H1 (cell line): ENCODE data around the gene SLC13A3. TPM values are rescaled to one million over a fixed set of nuclear protein-coding genes. Genes with fewer than 3 reads are reported as not detected.

Experiments
- CTCF ChIA-PET: fragments of 300-600 bp; sonication (Branson Sonifier 250); formaldehyde crosslinking; loops from one replicate; lab custom pipeline; 2021; ENCODE audit not compliant: partially characterized antibody; lab: Charles Lee
- POLR2A ChIA-PET: fragments of 300-600 bp; sonication (Branson Sonifier 250); formaldehyde crosslinking; loops from one replicate; lab custom pipeline; 2021; ENCODE audit warnings: inconsistent platforms; ENCODE audit not compliant: partially characterized antibody; lab: Charles Lee
- DNase-seq, 2 experiments: peaks; one replicate each; pipeline versions ENCODE4 v3.0.0 to v3.0.0-alpha.2; 2010 to 2022; ENCODE audit warnings: low spot score in 2 of 2, low read depth in 1 of 2, mixed read lengths in 1 of 2
- FAIRE-seq: peaks from 2 replicates; lab custom pipeline; 2011; peaks lifted over from hg19 to GRCh38; lab: Jason Lieb, UNC
- H2AFZ ChIP-seq: 2 replicates; pipeline ENCODE4 v1.8.1; 2012; ENCODE audit warnings: low read length, inconsistent platforms
- H2AK5ac ChIP-seq: 2 replicates; pipeline ENCODE4 v1.6.1; 2013; ENCODE audit warnings: low read depth, low read length
- H2BK120ac ChIP-seq: replicated peaks from 2 replicates; pipeline ENCODE3; 2013; ENCODE audit warnings: low read depth, low read length, inconsistent platforms
- H2BK12ac ChIP-seq: 2 replicates; pipeline ENCODE4 v1.6.1; 2013; ENCODE audit warnings: low read depth, low read length
- H2BK15ac ChIP-seq: 2 replicates; pipeline ENCODE4 v1.6.1; 2013; ENCODE audit warnings: low read length
- H2BK20ac ChIP-seq: 2 replicates; pipeline ENCODE4 v1.6.1; 2013; ENCODE audit warnings: low read length
- H2BK5ac ChIP-seq: 2 replicates; pipeline ENCODE4 v1.6.1; 2013; ENCODE audit warnings: low read depth, low read length
- H3K14ac ChIP-seq: 2 replicates; pipeline ENCODE4 v1.6.1; 2013; ENCODE audit warnings: inconsistent platforms; ENCODE audit not compliant: insufficient read length
- H3K18ac ChIP-seq: 2 replicates; pipeline ENCODE4 v1.6.1; 2013; ENCODE audit warnings: low read length; ENCODE audit errors: extremely low read depth
- H3K23ac ChIP-seq: 2 replicates; pipeline ENCODE4 v1.6.1; 2013; ENCODE audit warnings: inconsistent platforms; ENCODE audit not compliant: insufficient read length
- H3K23me2 ChIP-seq: 2 replicates; pipeline ENCODE4 v1.6.1; 2013; ENCODE audit warnings: low read depth, low read length
- H3K27ac ChIP-seq: 2 replicates; pipeline ENCODE4 v1.6.1; 2011; ENCODE audit warnings: low read depth, low read length, inconsistent platforms
- H3K27me3 ChIP-seq, 4 experiments: replicated peaks in 1 of 4; 1 replicate in 1 of 4; 2 replicates in 3 of 4; pipeline versions ENCODE4 v1.6.1 to v1.8.1; 2011 to 2013; ENCODE audit warnings: low read length in 3 of 4, mild to moderate bottlenecking in 3 of 4, inconsistent platforms in 2 of 4, mixed read lengths in 2 of 4, moderate library complexity in 1 of 4; ENCODE audit not compliant: control insufficient read depth in 3 of 4, insufficient read depth in 3 of 4; ENCODE audit errors: extremely low read depth in 1 of 4
- H3K36me3 ChIP-seq, 4 experiments: 2 replicates each; pipeline versions ENCODE4 v1.6.1 to v1.8.1; 2011 to 2013; ENCODE audit warnings: mild to moderate bottlenecking in 4 of 4, low read length in 3 of 4, moderate library complexity in 2 of 4, control low read depth in 1 of 4, inconsistent platforms in 1 of 4; ENCODE audit not compliant: insufficient read depth in 4 of 4, control insufficient read depth in 2 of 4
- H3K4ac ChIP-seq: replicated peaks from 2 replicates; pipeline ENCODE3; 2013; ENCODE audit warnings: low read length, low read depth, mixed read lengths, inconsistent platforms; ENCODE audit not compliant: insufficient read length
- H3K4me1 ChIP-seq, 4 experiments: replicated peaks in 1 of 4; 1 replicate in 1 of 4; 2 replicates in 3 of 4; pipeline versions ENCODE4 v1.6.1 to v1.8.1; 2011 to 2013; ENCODE audit warnings: low read length in 3 of 4, inconsistent platforms in 2 of 4, mixed read lengths in 1 of 4; ENCODE audit not compliant: insufficient read depth in 4 of 4, control insufficient read depth in 3 of 4
- H3K4me2 ChIP-seq, 2 experiments: 2 replicates each; pipeline versions ENCODE4 v1.6.1 to v1.8.1; 2011 to 2013; ENCODE audit warnings: low read depth in 2 of 2, low read length in 2 of 2, control low read depth in 1 of 2, inconsistent platforms in 1 of 2, mild to moderate bottlenecking in 1 of 2; ENCODE audit not compliant: insufficient read depth in 1 of 2
- H3K4me3 ChIP-seq, 4 experiments: fragments of 200-600, 300-600 bp in 1 of 4; sonication (generic), shearing (Covaris generic), sonication (Bioruptor Twin) in 1 of 4; 2 replicates each; pipeline versions ENCODE4 v1.5.1 to v1.8.1; 2011 to 2016; ENCODE audit warnings: low read length in 4 of 4, low read depth in 3 of 4, control low read depth in 2 of 4, inconsistent platforms in 2 of 4, mild to moderate bottlenecking in 2 of 4, mixed read lengths in 1 of 4, moderate library complexity in 1 of 4; ENCODE audit not compliant: insufficient read depth in 2 of 4; ENCODE audit errors: extremely low read depth in 1 of 4
- H3K56ac ChIP-seq: replicated peaks from 2 replicates; pipeline ENCODE3; 2013; ENCODE audit warnings: low read depth, mild to moderate bottlenecking, mixed read lengths, low read length, inconsistent platforms; ENCODE audit not compliant: insufficient read length
- H3K79me1 ChIP-seq: 2 replicates; pipeline ENCODE4 v1.6.1; 2013; ENCODE audit warnings: low read depth, low read length, control low read depth
- H3K79me2 ChIP-seq, 2 experiments: 2 replicates each; pipeline versions ENCODE4 v1.6.1 to v1.8.1; 2012 to 2013; ENCODE audit warnings: low read length in 2 of 2, mild to moderate bottlenecking in 2 of 2, inconsistent platforms in 1 of 2; ENCODE audit not compliant: insufficient read depth in 2 of 2, control insufficient read depth in 1 of 2
- H3K9ac ChIP-seq, 4 experiments: replicated peaks in 1 of 4; 1 replicate in 1 of 4; 2 replicates in 3 of 4; pipeline versions ENCODE4 v1.6.1 to v1.8.1; 2011 to 2013; ENCODE audit warnings: low read depth in 3 of 4, low read length in 3 of 4, control low read depth in 2 of 4, mild to moderate bottlenecking in 2 of 4, moderate library complexity in 2 of 4, inconsistent platforms in 1 of 4; ENCODE audit errors: extremely low read depth in 1 of 4
- H3K9me3 ChIP-seq, 2 experiments: 2 replicates each; pipeline versions ENCODE4 v1.6.1 to v1.8.1; 2012 to 2013; ENCODE audit warnings: mild to moderate bottlenecking in 2 of 2, moderate library complexity in 2 of 2, control low read depth in 1 of 2, inconsistent platforms in 1 of 2, low read depth in 1 of 2, low read length in 1 of 2, mixed read lengths in 1 of 2; ENCODE audit not compliant: insufficient read depth in 2 of 2
- H4K20me1 ChIP-seq, 2 experiments: replicated peaks in 1 of 2; 2 replicates each; pipeline versions ENCODE3 to v1.8.1; 2011 to 2013; ENCODE audit warnings: inconsistent platforms in 2 of 2, low read length in 2 of 2, mild to moderate bottlenecking in 1 of 2; ENCODE audit not compliant: insufficient read depth in 2 of 2, control insufficient read depth in 1 of 2
- H4K5ac ChIP-seq: 2 replicates; pipeline ENCODE4 v1.6.1; 2013; ENCODE audit warnings: low read length, low read depth, mixed read lengths, inconsistent platforms; ENCODE audit not compliant: insufficient read length
- H4K8ac ChIP-seq: 2 replicates; pipeline ENCODE4 v1.8.0; 2013; ENCODE audit warnings: mild to moderate bottlenecking, moderate library complexity, low read length, inconsistent platforms; ENCODE audit not compliant: insufficient read depth; ENCODE audit errors: extremely low read depth
- H4K91ac ChIP-seq: replicated peaks from 2 replicates; pipeline ENCODE3; 2013; ENCODE audit warnings: low read length, mixed read lengths, inconsistent platforms; ENCODE audit not compliant: insufficient read length
- CHD1 ChIP-seq: IDR thresholded peaks from 2 replicates; pipeline ENCODE4 v1.6.1; 2012; ENCODE audit warnings: low read depth, low read length, improper control_type of control experiment
- EZH2 ChIP-seq: fragments of 200-600 bp; sonication (generic); IDR thresholded peaks from 2 replicates; pipeline ENCODE4 v1.7.1; 2012; ENCODE audit warnings: low read depth, mild to moderate bottlenecking, moderate library complexity, low read length, inconsistent platforms; ENCODE audit not compliant: severe bottlenecking
- JUN ChIP-seq: IDR thresholded peaks from 2 replicates; pipeline ENCODE4 v1.6.1; 2011; ENCODE audit warnings: low read depth, mild to moderate bottlenecking, improper control_type of control experiment, low read length
- NRF1 ChIP-seq: IDR thresholded peaks from 2 replicates; pipeline ENCODE4 v1.6.1; 2011; ENCODE audit warnings: mild to moderate bottlenecking, low read depth, low read length, improper control_type of control experiment
- POLR2AphosphoS5 ChIP-seq: IDR thresholded peaks from 2 replicates; pipeline ENCODE4 v1.6.1; 2011; ENCODE audit warnings: low read depth, low read length
- WGBS, 2 experiments: shearing (Covaris generic) in 1 of 2; methylation state at CpG; one replicate each; pipeline versions ENCODE4 v1.1.6 to v1.1.7; 2013 to 2015; ENCODE audit warnings: low lambda C conversion rate in 2 of 2, mixed read lengths in 2 of 2, inconsistent platforms in 1 of 2, low coverage in 1 of 2, missing lambda C conversion rate in 1 of 2; ENCODE audit not compliant: insufficient replicate concordance in 2 of 2, insufficient coverage in 1 of 2, insufficient read length in 1 of 2; ENCODE audit errors: extremely low coverage in 1 of 2, missing lambda C conversion rate in 1 of 2; 5-methylcytosine and 5-hydroxymethylcytosine counted together
- polyA plus RNA-seq, 7 experiments: library from polyadenylated mRNA; depleted of rRNA in 3 of 7; stranded (reverse) in 5 of 7; unstranded in 2 of 7; fragments of >200 nt in 5 of 7; fragments of 200-250 nt in 2 of 7; gene quantifications; 1 replicate in 5 of 7; 2 replicates in 1 of 7; 4 replicates in 1 of 7; pipeline versions ENCODE4 v1.2.1 to v1.2.3, GENCODE V29; 2011 to 2013; ENCODE audit warnings: missing spikeins in 2 of 7, mixed read lengths in 2 of 7
- total RNA-seq: library from RNA; stranded (reverse); fragmentation: NEBNext Ultra II Directional; extraction: Animal tissue kit (Norgen Biotek cat#: 25700); gene quantifications from 2 replicates; pipeline ENCODE4 v1.2.1, GENCODE V29; 2021

Gene SLC13A3
- total and polyA plus RNA-seq, 2 of the 8 experiments (the other 6 are each of a cell fraction or from before 2014, with no cell fraction given) = 9.4 to 12.6 TPM

GRCh38 chr20:46666818-46667515 is 15.7 kb upstream of the SLC13A3 start:
- Histone ChIP-seq H3K9me3 (peaks cover 6 to 8% of the 10 kb centered on the region in 2 experiments; a peak in 3 of 4 replicates), H2BK5ac (no peak overlapping the region), H3K27me3 (no peaks in the 10 kb centered on the region), H3K4me2 (no peak overlapping the region), H3K18ac (no peak overlapping the region), H3K79me1 (no peaks in the 10 kb centered on the region), H3K23me2 (no peaks in the 10 kb centered on the region), H4K5ac (no peak overlapping the region), H2BK20ac (no peak overlapping the region), H3K27ac (no peak overlapping the region), H3K79me2 (no peaks in the 10 kb centered on the region), H4K20me1 (peaks cover 0 to 2% of the 10 kb centered on the region in 2 experiments), H3K9ac (no peak overlapping the region), H3K23ac (no peak overlapping the region), H3K4ac (no peak overlapping the region), H3K14ac (no peak overlapping the region), H4K8ac (no peak overlapping the region), H4K91ac (no peak overlapping the region), H3K4me3 (no peak overlapping the region), H2BK15ac (no peak overlapping the region), H2AK5ac (no peak overlapping the region), H2BK120ac (no peak overlapping the region), H2AFZ (no peak overlapping the region), H3K36me3 (peaks cover 0 to 4% (median 0%) of the 10 kb centered on the region in 4 experiments; a peak in 1 of 8 replicates), H2BK12ac (no peak overlapping the region), H3K56ac (no peak overlapping the region), H3K4me1 (no peaks in the 10 kb centered on the region)
- FAIRE-seq (no peak), DNase-seq (no peak)
- no peak for TF ChIP-seq EZH2
- no peak for TF ChIP-seq JUN
- TF ChIP-seq NRF1 = no peak
- TF ChIP-seq POLR2AphosphoS5 = no peak
- TF ChIP-seq CHD1 = no peak
- ChIA-PET CTCF (interaction anchor here (1.0 to 4.4 kb wide), 2 partner anchors 14 to 18 kb away, joined by 3 to 21 read pairs; no protein-coding TSS in a partner anchor), POLR2A (no interaction called here)
- 88% methylated on average over 6 of the region's 6 CpGs; no CpG with 5 or more reads in 1 of the 2 experiments for WGBS, 2 experiments
